ENCODE measurements around the gene CAMK1G.

Gene CAMK1G

GRCh38 chr1:209565759-209566678 lies 17.5 kb upstream of the CAMK1G start:
- peak; percentile 79 for DNase-seq (ENCODE audit: low read depth)

- DNase-seq (ENCODE audit: low read depth): peak; percentile 77
These were observed 15.8 kb upstream of the CAMK1G start for GRCh38 chr1:209567698-209568175.

- peak; percentile 72 for DNase-seq (ENCODE audit: low read depth)
These were observed 13.9 kb upstream of the CAMK1G start for GRCh38 chr1:209569455-209570207.

- DNase-seq (ENCODE audit: low read depth): no peak
These were observed 12.8 kb upstream of the CAMK1G start for GRCh38 chr1:209570743-209571142.

- DNase-seq (ENCODE audit: low read depth): peak; percentile 80
These were observed 6.9 kb upstream of the CAMK1G start for GRCh38 chr1:209576392-209577197.

GRCh38 chr1:209577346-209577745 lies 6.2 kb upstream of the CAMK1G start:
- DNase-seq (ENCODE audit: low read depth): peak; percentile 77

GRCh38 chr1:209580577-209580976 lies 2.9 kb upstream of the CAMK1G start:
- peak; percentile 37 for DNase-seq (ENCODE audit: low read depth)

- DNase-seq (ENCODE audit: low read depth): peak; percentile 17
These were observed 738 bp downstream of the CAMK1G start for GRCh38 chr1:209584231-209584672.

GRCh38 chr1:209585197-209585596 lies 1.7 kb downstream of the CAMK1G start:
- no peak for DNase-seq (ENCODE audit: low read depth)

- DNase-seq (ENCODE audit: low read depth): peak; percentile 70
These were observed 2.2 kb downstream of the CAMK1G start for GRCh38 chr1:209585672-209586071.

GRCh38 chr1:209586221-209586740 lies 2.8 kb downstream of the CAMK1G start:
- no peak for DNase-seq (ENCODE audit: low read depth)

- DNase-seq (ENCODE audit: low read depth): peak; percentile 95
These were observed 4.3 kb downstream of the CAMK1G start for GRCh38 chr1:209587789-209588188.

- DNase-seq (ENCODE audit: low read depth): peak; percentile 65
These were observed 5.9 kb downstream of the CAMK1G start for GRCh38 chr1:209589440-209589839.

GRCh38 chr1:209589863-209590262 lies 6.3 kb downstream of the CAMK1G start:
- DNase-seq (ENCODE audit: low read depth): no peak

- peak; percentile 26 for DNase-seq (ENCODE audit: low read depth)
These were observed 6.9 kb downstream of the CAMK1G start for GRCh38 chr1:209590405-209590804.

- DNase-seq (ENCODE audit: low read depth): no peak
These were observed 10.2 kb downstream of the CAMK1G start for GRCh38 chr1:209593747-209594146.

- DNase-seq (ENCODE audit: low read depth): no peak
These were observed 10.9 kb downstream of the CAMK1G start for GRCh38 chr1:209594440-209594839.

GRCh38 chr1:209595028-209595427 lies 11.5 kb downstream of the CAMK1G start:
- no peak for DNase-seq (ENCODE audit: low read depth)

- no peak for DNase-seq (ENCODE audit: low read depth)
These were observed 12.2 kb downstream of the CAMK1G start for GRCh38 chr1:209595599-209596285.

- no peak for DNase-seq (ENCODE audit: low read depth)
These were observed 14.0 kb downstream of the CAMK1G start for GRCh38 chr1:209597499-209597898.

GRCh38 chr1:209598227-209598626 lies 14.7 kb downstream of the CAMK1G start:
- DNase-seq (ENCODE audit: low read depth): no peak
